H1 (cell line): Measurements from ENCODE around the gene NR2F1-AS1. TPM values are rescaled to one million over a fixed set of nuclear protein-coding genes. Genes with fewer than 3 reads are reported as not detected.

ENCODE experiments used
- CTCF ChIA-PET: fragments of 300-600 bp; sonication (Branson Sonifier 250); formaldehyde crosslinking; loops from one replicate; lab custom pipeline; 2021; ENCODE audit not compliant: partially characterized antibody; lab: Charles Lee
- POLR2A ChIA-PET: fragments of 300-600 bp; sonication (Branson Sonifier 250); formaldehyde crosslinking; loops from one replicate; lab custom pipeline; 2021; ENCODE audit warnings: inconsistent platforms; ENCODE audit not compliant: partially characterized antibody; lab: Charles Lee
- DNase-seq, 2 experiments: peaks; one replicate each; pipeline versions ENCODE4 v3.0.0 to v3.0.0-alpha.2; 2010 to 2022; ENCODE audit warnings: low spot score in 2 of 2, low read depth in 1 of 2, mixed read lengths in 1 of 2
- FAIRE-seq: peaks from 2 replicates; lab custom pipeline; 2011; peaks lifted over from hg19 to GRCh38; lab: Jason Lieb, UNC
- H2AFZ ChIP-seq: 2 replicates; pipeline ENCODE4 v1.8.1; 2012; ENCODE audit warnings: low read length, inconsistent platforms
- H2AK5ac ChIP-seq: 2 replicates; pipeline ENCODE4 v1.6.1; 2013; ENCODE audit warnings: low read depth, low read length
- H2BK120ac ChIP-seq: replicated peaks from 2 replicates; pipeline ENCODE3; 2013; ENCODE audit warnings: low read depth, low read length, inconsistent platforms
- H2BK12ac ChIP-seq: 2 replicates; pipeline ENCODE4 v1.6.1; 2013; ENCODE audit warnings: low read depth, low read length
- H2BK15ac ChIP-seq: 2 replicates; pipeline ENCODE4 v1.6.1; 2013; ENCODE audit warnings: low read length
- H2BK20ac ChIP-seq: 2 replicates; pipeline ENCODE4 v1.6.1; 2013; ENCODE audit warnings: low read length
- H2BK5ac ChIP-seq: 2 replicates; pipeline ENCODE4 v1.6.1; 2013; ENCODE audit warnings: low read depth, low read length
- H3K14ac ChIP-seq: 2 replicates; pipeline ENCODE4 v1.6.1; 2013; ENCODE audit warnings: inconsistent platforms; ENCODE audit not compliant: insufficient read length
- H3K18ac ChIP-seq: 2 replicates; pipeline ENCODE4 v1.6.1; 2013; ENCODE audit warnings: low read length; ENCODE audit errors: extremely low read depth
- H3K23ac ChIP-seq: 2 replicates; pipeline ENCODE4 v1.6.1; 2013; ENCODE audit warnings: inconsistent platforms; ENCODE audit not compliant: insufficient read length
- H3K23me2 ChIP-seq: 2 replicates; pipeline ENCODE4 v1.6.1; 2013; ENCODE audit warnings: low read depth, low read length
- H3K27ac ChIP-seq: 2 replicates; pipeline ENCODE4 v1.6.1; 2011; ENCODE audit warnings: low read depth, low read length, inconsistent platforms
- H3K27me3 ChIP-seq, 4 experiments: replicated peaks in 1 of 4; 1 replicate in 1 of 4; 2 replicates in 3 of 4; pipeline versions ENCODE4 v1.6.1 to v1.8.1; 2011 to 2013; ENCODE audit warnings: low read length in 3 of 4, mild to moderate bottlenecking in 3 of 4, inconsistent platforms in 2 of 4, mixed read lengths in 2 of 4, moderate library complexity in 1 of 4; ENCODE audit not compliant: control insufficient read depth in 3 of 4, insufficient read depth in 3 of 4; ENCODE audit errors: extremely low read depth in 1 of 4
- H3K36me3 ChIP-seq, 4 experiments: 2 replicates each; pipeline versions ENCODE4 v1.6.1 to v1.8.1; 2011 to 2013; ENCODE audit warnings: mild to moderate bottlenecking in 4 of 4, low read length in 3 of 4, moderate library complexity in 2 of 4, control low read depth in 1 of 4, inconsistent platforms in 1 of 4; ENCODE audit not compliant: insufficient read depth in 4 of 4, control insufficient read depth in 2 of 4
- H3K4ac ChIP-seq: replicated peaks from 2 replicates; pipeline ENCODE3; 2013; ENCODE audit warnings: low read length, low read depth, mixed read lengths, inconsistent platforms; ENCODE audit not compliant: insufficient read length
- H3K4me1 ChIP-seq, 4 experiments: replicated peaks in 1 of 4; 1 replicate in 1 of 4; 2 replicates in 3 of 4; pipeline versions ENCODE4 v1.6.1 to v1.8.1; 2011 to 2013; ENCODE audit warnings: low read length in 3 of 4, inconsistent platforms in 2 of 4, mixed read lengths in 1 of 4; ENCODE audit not compliant: insufficient read depth in 4 of 4, control insufficient read depth in 3 of 4
- H3K4me2 ChIP-seq, 2 experiments: 2 replicates each; pipeline versions ENCODE4 v1.6.1 to v1.8.1; 2011 to 2013; ENCODE audit warnings: low read depth in 2 of 2, low read length in 2 of 2, control low read depth in 1 of 2, inconsistent platforms in 1 of 2, mild to moderate bottlenecking in 1 of 2; ENCODE audit not compliant: insufficient read depth in 1 of 2
- H3K4me3 ChIP-seq, 4 experiments: fragments of 200-600, 300-600 bp in 1 of 4; sonication (generic), shearing (Covaris generic), sonication (Bioruptor Twin) in 1 of 4; 2 replicates each; pipeline versions ENCODE4 v1.5.1 to v1.8.1; 2011 to 2016; ENCODE audit warnings: low read length in 4 of 4, low read depth in 3 of 4, control low read depth in 2 of 4, inconsistent platforms in 2 of 4, mild to moderate bottlenecking in 2 of 4, mixed read lengths in 1 of 4, moderate library complexity in 1 of 4; ENCODE audit not compliant: insufficient read depth in 2 of 4; ENCODE audit errors: extremely low read depth in 1 of 4
- H3K56ac ChIP-seq: replicated peaks from 2 replicates; pipeline ENCODE3; 2013; ENCODE audit warnings: low read depth, mild to moderate bottlenecking, mixed read lengths, low read length, inconsistent platforms; ENCODE audit not compliant: insufficient read length
- H3K79me1 ChIP-seq: 2 replicates; pipeline ENCODE4 v1.6.1; 2013; ENCODE audit warnings: low read depth, low read length, control low read depth
- H3K79me2 ChIP-seq, 2 experiments: 2 replicates each; pipeline versions ENCODE4 v1.6.1 to v1.8.1; 2012 to 2013; ENCODE audit warnings: low read length in 2 of 2, mild to moderate bottlenecking in 2 of 2, inconsistent platforms in 1 of 2; ENCODE audit not compliant: insufficient read depth in 2 of 2, control insufficient read depth in 1 of 2
- H3K9ac ChIP-seq, 4 experiments: replicated peaks in 1 of 4; 1 replicate in 1 of 4; 2 replicates in 3 of 4; pipeline versions ENCODE4 v1.6.1 to v1.8.1; 2011 to 2013; ENCODE audit warnings: low read depth in 3 of 4, low read length in 3 of 4, control low read depth in 2 of 4, mild to moderate bottlenecking in 2 of 4, moderate library complexity in 2 of 4, inconsistent platforms in 1 of 4; ENCODE audit errors: extremely low read depth in 1 of 4
- H3K9me3 ChIP-seq, 2 experiments: 2 replicates each; pipeline versions ENCODE4 v1.6.1 to v1.8.1; 2012 to 2013; ENCODE audit warnings: mild to moderate bottlenecking in 2 of 2, moderate library complexity in 2 of 2, control low read depth in 1 of 2, inconsistent platforms in 1 of 2, low read depth in 1 of 2, low read length in 1 of 2, mixed read lengths in 1 of 2; ENCODE audit not compliant: insufficient read depth in 2 of 2
- H4K20me1 ChIP-seq, 2 experiments: replicated peaks in 1 of 2; 2 replicates each; pipeline versions ENCODE3 to v1.8.1; 2011 to 2013; ENCODE audit warnings: inconsistent platforms in 2 of 2, low read length in 2 of 2, mild to moderate bottlenecking in 1 of 2; ENCODE audit not compliant: insufficient read depth in 2 of 2, control insufficient read depth in 1 of 2
- H4K5ac ChIP-seq: 2 replicates; pipeline ENCODE4 v1.6.1; 2013; ENCODE audit warnings: low read length, low read depth, mixed read lengths, inconsistent platforms; ENCODE audit not compliant: insufficient read length
- H4K8ac ChIP-seq: 2 replicates; pipeline ENCODE4 v1.8.0; 2013; ENCODE audit warnings: mild to moderate bottlenecking, moderate library complexity, low read length, inconsistent platforms; ENCODE audit not compliant: insufficient read depth; ENCODE audit errors: extremely low read depth
- H4K91ac ChIP-seq: replicated peaks from 2 replicates; pipeline ENCODE3; 2013; ENCODE audit warnings: low read length, mixed read lengths, inconsistent platforms; ENCODE audit not compliant: insufficient read length
- ASH2L ChIP-seq: fragments of 200-600, 300-600 bp; sonication (generic); IDR thresholded peaks from one replicate; pipeline ENCODE4 v1.7.1; 2017; ENCODE audit warnings: low read length
- CTCF ChIP-seq, 3 experiments: IDR thresholded peaks; 1 replicate in 2 of 3; 2 replicates in 1 of 3; pipeline versions ENCODE4 v1.5.1 to v1.6.1; 2011; ENCODE audit warnings: low read length in 3 of 3, mild to moderate bottlenecking in 3 of 3, inconsistent platforms in 2 of 3, low read depth in 1 of 3, moderate library complexity in 1 of 3; ENCODE audit not compliant: insufficient read depth in 1 of 3; ENCODE audit errors: control extremely low read depth in 1 of 3
- WGBS, 2 experiments: shearing (Covaris generic) in 1 of 2; methylation state at CpG; one replicate each; pipeline versions ENCODE4 v1.1.6 to v1.1.7; 2013 to 2015; ENCODE audit warnings: low lambda C conversion rate in 2 of 2, mixed read lengths in 2 of 2, inconsistent platforms in 1 of 2, low coverage in 1 of 2, missing lambda C conversion rate in 1 of 2; ENCODE audit not compliant: insufficient replicate concordance in 2 of 2, insufficient coverage in 1 of 2, insufficient read length in 1 of 2; ENCODE audit errors: extremely low coverage in 1 of 2, missing lambda C conversion rate in 1 of 2; 5-methylcytosine and 5-hydroxymethylcytosine counted together
- polyA plus RNA-seq, 7 experiments: library from polyadenylated mRNA; depleted of rRNA in 3 of 7; stranded (reverse) in 5 of 7; unstranded in 2 of 7; fragments of >200 nt in 5 of 7; fragments of 200-250 nt in 2 of 7; gene quantifications; 1 replicate in 5 of 7; 2 replicates in 1 of 7; 4 replicates in 1 of 7; pipeline versions ENCODE4 v1.2.1 to v1.2.3, GENCODE V29; 2011 to 2013; ENCODE audit warnings: missing spikeins in 2 of 7, mixed read lengths in 2 of 7
- total RNA-seq: library from RNA; stranded (reverse); fragmentation: NEBNext Ultra II Directional; extraction: Animal tissue kit (Norgen Biotek cat#: 25700); gene quantifications from 2 replicates; pipeline ENCODE4 v1.2.1, GENCODE V29; 2021

The NR2F1-AS1 gene
- total and polyA plus RNA-seq, 2 of the 8 experiments (the other 6 are each of a cell fraction or from before 2014, with no cell fraction given) = 1.6 to 5.6 TPM

DNA sequence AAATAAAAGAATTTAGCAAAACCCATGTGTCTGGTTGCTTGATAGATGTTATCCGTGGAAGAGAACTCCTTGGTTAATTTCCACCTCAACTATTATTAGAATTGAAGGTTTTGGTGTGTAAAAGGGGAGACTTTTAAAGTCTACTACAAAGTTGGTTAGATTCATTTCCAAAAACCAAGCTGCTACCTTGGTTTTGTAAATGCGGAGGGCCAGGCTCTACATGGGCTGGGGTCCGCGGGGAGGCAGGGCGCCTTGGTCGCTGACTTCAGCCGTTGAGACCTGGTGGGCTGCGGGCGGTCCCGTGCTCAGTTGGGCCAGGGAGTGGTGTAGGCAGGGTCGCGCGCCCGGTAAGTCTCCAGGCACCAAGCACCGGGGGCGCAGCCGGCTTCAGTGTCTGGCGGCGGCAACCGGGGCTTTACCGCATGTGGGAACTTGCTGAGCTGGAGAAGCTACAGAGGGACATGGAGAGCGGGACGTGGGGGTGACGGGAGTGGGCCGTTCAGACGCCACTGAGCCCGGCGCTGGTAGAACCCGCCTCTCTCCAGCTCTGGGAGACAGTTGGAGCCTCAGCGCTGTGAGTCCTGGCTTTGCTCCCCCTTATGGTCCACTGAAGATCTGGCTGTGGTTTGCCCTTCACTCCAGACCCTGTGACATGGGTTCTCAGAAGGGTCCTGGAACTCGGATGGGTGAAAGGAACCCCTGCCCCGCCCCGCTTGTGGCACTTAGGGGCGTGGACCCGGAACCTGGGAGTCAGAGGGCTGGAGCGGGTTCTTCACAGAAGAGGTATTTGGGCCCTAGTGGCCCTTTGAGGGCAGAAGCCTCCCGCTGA, 13.8 kb upstream of the NR2F1-AS1 start:
- no peak for DNase-seq
- WGBS, 2 experiments = 2% methylated on average over 37 of the region's 37 CpGs; no CpG with 5 or more reads in 1 of the 2 experiments
- ChIA-PET POLR2A (interaction anchor here (0.9 to 1.5 kb wide), 3 partner anchors 12 to 17 kb away, joined by 3 to 4 read pairs (median 3); partner anchors contain the start of gene NR2F1), CTCF (interaction anchor here (0.6 to 3.9 kb wide), 15 partner anchors 8 to 1315 kb away, joined by 3 to 32 read pairs (median 5); partner anchors contain the start of gene NR2F1)
- H2AFZ ChIP-seq = no peak overlapping the region
- FAIRE-seq = no peak
- H3K23ac ChIP-seq = no peak overlapping the region
- peak overlapping the region; percentile 69; the same call in 1 of the 2 replicates for H4K8ac ChIP-seq
- peaks cover 20 to 41% of the 10 kb centered on the region in 2 experiments for H4K20me1 ChIP-seq
- no peak overlapping the region for H3K27ac ChIP-seq
- no peaks in the 10 kb centered on the region for H3K79me2 ChIP-seq
- no peak overlapping the region for H4K5ac ChIP-seq
- no peak overlapping the region for H2AK5ac ChIP-seq
- peaks cover 3% of the 10 kb centered on the region; the same call in 1 of the 2 replicates for H3K23me2 ChIP-seq
- no peak overlapping the region for H2BK20ac ChIP-seq
- H3K18ac ChIP-seq = no peak overlapping the region
- H3K27me3 ChIP-seq = peaks cover 95 to 100% (median 98%) of the 10 kb centered on the region in 4 experiments
- H3K4me2 ChIP-seq = peak overlapping the region; percentile 38 to 56
- H2BK12ac ChIP-seq = peak overlapping the region; percentile 72; the same call in 1 of the 2 replicates
- no peak overlapping the region for H2BK5ac ChIP-seq
- H4K91ac ChIP-seq = no peak overlapping the region
- H2BK120ac ChIP-seq = no peak overlapping the region
- peak overlapping the region in 1 of 4 experiments; percentile 47; a peak in 2 of 8 replicates for H3K4me3 ChIP-seq
- H3K79me1 ChIP-seq = no peaks in the 10 kb centered on the region
- H3K56ac ChIP-seq = no peak overlapping the region
- H3K9ac ChIP-seq = no peak overlapping the region
- H3K4me1 ChIP-seq = peaks cover 2 to 28% (median 18%) of the 10 kb centered on the region in 4 experiments
- H3K14ac ChIP-seq = no peak overlapping the region
- no peaks in the 10 kb centered on the region; a peak in 1 of 8 replicates for H3K36me3 ChIP-seq
- no peak overlapping the region for H2BK15ac ChIP-seq
- H3K9me3 ChIP-seq = no peaks in the 10 kb centered on the region
- H3K4ac ChIP-seq = no peak overlapping the region
- TF ChIP-seq ASH2L (no peak), CTCF (IDR thresholded peaks at IDR 0.05; ENCODE audit: control extremely low read depth in 1 of 3, insufficient read depth in 1 of 3, low read depth in 1 of 3, low read length in 3 of 3) (peak in 1 of 3 experiments; percentile 18; a peak in 1 of 4 replicates)
